DMS53 treated with DMSO at 0.1 percent for 48 hours (cell line): Measurements from ENCODE around the gene CACNA1C.

Experiments used
- DNase-seq: peaks from one replicate; lab custom pipeline; 2025; ENCODE audit not compliant: unreplicated experiment; lab: John Stamatoyannopoulos, UW

The CACNA1C gene

DNA sequence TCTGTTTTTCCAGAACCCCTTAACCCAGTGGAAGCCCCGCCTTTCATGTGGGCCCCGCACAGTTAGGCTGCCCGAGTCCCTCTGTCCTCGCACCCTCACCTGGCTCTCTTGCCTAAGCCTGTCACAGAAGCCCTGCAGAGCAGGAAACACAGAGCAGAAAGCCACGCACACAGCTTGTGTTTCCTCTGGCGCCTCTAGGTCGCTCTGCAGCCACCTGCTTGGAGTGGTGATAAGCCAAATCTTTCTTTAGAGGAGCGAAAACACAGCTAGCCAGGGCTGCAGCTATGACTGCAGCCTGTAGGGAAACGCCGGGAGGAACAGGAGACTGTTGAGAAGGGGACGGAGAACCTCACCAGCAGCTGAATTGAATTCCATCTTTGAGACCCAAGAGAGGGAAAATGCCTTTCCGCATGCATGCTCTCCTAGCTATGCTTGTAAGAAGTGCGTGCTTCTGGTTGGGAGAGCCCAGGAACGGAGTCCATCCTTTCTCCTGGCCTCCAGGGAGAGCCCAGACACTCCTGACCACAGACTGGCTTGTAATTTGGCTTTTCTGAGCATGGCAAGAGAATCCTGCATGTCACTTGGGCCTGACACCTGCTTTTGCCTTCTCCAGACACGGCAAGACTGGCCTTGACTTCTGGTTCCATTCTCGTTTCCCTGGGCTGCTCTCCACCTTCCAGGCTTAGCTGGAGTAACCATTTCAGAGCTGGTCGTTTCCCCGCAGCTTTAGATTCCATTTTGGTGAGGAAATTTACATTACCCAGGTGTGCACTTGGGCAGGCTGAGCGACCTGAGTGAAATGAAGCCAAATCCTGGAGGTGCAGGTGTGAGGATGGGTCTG lies 301.6 kb downstream of the CACNA1C start:
- DNase-seq, result no peak

DNA sequence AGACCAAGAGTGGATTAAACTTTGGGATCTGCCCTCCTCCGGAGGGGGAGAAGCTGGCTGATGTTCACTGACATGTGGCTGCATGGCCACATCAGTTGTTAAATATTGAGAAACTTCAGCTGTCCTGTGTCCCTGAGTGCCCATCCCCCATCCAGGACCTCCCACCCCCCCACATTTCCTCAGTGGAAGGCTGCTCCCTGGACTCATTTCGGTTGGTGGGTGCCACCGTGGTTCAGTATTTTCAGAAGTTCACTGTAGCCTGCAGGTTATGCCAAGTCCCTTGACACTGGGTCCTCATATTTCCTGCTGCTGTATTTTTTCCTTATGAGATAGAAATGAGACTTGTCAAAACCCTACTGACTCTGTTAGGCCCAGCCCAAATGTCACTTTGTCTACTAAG lies 302.4 kb downstream of the CACNA1C start:
- no peak for DNase-seq

DNA sequence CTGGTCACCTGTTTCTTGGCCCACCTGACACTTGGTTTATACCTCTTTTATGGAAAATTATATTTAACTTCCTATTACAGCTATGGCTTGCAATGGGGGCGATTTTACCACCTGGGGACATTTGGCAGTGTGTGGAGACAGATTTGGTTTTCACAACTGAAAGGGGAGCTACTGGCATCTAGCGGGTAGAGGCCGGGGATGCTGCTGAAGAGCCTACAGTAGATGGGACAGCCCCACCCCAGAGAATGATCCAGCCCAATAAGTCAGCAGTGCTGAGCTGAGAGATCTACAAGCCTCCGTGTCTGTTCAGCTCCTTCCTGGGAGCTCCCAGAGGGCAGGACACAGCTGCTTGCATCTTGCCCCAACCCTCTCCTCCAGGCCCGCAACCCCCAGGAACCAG lies 302.8 kb downstream of the CACNA1C start:
- DNase-seq, result no peak

DNA sequence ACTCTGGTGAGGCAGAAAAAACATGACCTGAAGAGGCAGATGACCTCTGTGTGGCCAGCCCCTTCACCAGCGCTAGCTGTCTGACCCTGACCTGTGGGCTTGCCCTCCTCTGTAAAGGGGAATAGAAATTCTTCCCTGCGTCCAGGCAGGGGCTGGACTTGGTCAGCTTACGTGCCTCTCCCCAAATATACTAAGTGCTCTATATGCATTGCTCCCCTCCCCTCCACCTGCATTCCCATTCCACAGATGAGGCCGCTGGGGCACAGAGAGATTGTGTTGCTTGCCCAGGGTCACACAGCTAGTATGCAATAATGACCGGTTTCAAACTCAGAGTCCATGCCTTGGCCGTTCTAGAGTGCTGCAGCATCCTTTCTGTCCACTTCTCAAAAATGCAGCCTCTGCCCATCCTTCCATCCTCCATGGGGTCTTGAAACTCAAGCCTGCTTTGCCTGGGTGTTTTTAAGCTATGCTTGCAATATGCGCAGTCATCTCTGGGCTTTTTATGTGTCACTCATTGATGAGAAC lies 303.9 kb downstream of the CACNA1C start:
- no peak for DNase-seq

DNA sequence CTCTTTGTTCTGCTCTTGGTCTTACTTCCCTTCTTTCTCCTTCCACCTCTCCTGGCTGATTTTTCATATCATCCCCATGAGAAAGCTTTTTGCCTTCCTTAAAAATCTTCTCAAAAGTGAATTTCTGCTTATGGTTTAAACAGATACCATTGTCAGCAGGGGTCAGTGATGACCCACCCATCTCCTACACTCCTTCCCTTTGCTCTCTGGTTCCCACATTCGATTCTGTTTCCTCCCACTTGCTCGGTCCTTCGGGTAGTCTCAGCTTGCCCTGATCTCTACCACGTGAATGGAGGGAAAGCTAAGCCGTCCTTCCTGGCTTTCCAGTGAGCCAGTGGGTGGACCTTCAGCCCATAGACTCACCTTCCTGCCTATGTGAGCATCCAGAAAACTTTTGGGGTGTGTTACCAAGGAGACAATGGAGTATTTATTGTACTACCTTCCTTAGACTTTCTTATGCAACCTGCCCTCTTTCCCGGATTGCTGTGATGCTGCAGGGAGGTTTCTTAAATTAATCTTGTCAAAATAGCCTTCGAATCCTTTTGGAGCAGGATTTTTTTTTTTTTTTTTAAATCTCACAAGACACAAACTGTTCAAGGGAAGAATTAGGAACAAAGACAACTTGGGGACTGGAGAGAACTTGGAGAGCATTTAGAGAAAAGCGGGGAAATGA lies 306.3 kb downstream of the CACNA1C start:
- no peak for DNase-seq

- no peak for DNase-seq
These were observed 307.2 kb downstream of the CACNA1C start for GRCh38 chr12:2359725-2360629.

GRCh38 chr12:2360630-2361170 lies 307.9 kb downstream of the CACNA1C start:
- DNase-seq, result no peak

- no peak for DNase-seq
These were observed 311.2 kb downstream of the CACNA1C start for GRCh38 chr12:2363836-2364609.

DNA sequence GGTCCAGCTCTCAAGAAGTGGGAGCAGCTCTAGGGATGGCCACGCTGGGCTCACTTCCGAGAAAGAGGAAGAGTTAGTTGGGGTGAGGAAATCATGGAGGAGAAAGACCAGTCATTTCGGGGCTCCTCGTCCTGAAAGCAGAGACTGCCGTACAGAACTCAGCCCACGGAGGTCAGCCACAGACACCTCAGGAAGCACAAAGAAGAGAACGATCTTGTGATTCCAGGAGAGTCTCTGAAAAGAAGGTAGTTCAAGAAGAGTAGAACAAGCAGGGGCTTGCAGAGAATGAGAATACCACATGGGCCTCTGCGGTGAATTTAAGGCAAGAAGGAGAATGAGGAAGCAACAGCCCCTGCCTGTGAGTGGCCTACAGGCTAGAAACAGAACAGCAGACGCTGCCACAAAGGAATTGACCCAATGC lies 311.9 kb downstream of the CACNA1C start:
- DNase-seq, result no peak

DNA sequence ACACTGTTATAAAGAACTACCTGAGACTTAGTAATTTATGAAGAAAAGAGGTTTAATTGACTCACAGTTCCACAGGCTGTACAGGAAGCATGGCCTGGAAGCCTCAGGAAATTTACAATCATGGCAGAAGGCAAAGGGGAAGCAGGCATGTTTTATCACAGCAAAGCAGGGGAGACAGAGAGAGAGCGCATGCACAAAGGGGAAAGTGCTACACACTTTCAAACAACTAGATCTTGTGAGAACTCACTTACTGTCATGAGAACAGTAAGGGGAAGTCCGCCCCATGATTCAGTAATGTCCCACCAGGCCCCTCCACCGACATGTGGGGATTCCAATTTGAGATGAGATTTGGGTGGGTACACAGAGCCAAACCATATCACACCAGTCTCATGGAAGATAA lies 313.9 kb downstream of the CACNA1C start:
- no peak for DNase-seq

- DNase-seq, result no peak
These were observed 319.4 kb downstream of the CACNA1C start for GRCh38 chr12:2372178-2372577.

DNA sequence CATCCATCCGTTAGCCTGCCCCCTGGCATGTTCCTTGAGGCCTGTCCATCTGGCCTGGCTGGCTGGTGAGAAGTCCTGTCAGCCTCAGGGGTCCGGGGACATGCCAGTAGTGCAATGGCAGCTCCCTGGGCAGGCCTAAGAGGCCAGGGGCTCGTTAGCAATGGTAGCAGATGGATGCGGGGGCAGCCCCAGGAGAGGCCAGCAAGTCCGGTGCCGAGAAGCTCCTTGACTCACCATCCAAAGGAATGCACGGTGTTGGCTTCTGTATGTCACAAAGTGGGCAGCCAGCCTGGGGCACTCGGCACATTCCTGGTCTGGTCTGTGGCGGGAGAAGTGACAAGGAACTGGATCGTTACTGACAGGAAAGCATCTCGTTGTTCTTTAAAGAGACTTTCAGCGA lies 319.9 kb downstream of the CACNA1C start:
- no peak for DNase-seq

- DNase-seq, result no peak
These were observed 320.5 kb downstream of the CACNA1C start for GRCh38 chr12:2373307-2373706.

DNA sequence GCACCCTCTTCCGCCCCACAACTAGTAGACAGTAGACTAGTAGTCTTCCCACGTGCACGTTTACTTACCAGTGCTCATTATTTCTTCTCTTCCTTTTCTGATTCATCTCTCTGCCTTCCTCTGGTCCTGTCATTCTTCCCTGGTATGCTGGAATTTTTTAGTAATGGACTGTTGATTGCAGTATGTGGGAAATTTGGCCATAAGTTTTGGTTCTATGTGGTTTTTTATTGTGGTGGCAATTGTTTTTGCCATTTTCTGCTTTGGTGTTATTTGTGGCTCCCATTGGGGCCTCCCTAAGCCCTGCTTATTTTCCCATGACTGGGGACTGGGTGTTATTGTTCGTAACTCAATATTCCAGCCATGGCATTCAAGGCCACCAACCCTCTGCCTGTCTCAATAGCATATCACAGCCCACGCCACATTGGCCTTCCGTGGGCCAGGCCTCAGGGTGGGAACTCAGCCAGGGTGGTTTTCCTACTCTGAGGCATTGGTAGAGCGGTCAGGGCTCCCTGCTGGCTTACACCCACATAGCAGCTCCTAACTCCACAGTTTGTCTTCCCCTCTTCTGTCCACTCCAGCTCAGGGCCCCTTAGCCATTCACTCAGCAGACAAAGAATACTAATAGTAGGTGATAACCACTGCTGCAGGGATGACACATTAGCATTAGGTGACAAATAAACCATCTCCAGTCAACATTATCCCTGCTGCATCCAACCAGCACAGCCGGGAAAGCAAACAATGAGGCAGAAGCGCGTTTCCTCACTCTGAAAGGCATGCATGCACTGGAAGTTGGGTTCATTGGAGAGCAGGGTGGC lies 321.5 kb downstream of the CACNA1C start:
- no peak for DNase-seq

DNA sequence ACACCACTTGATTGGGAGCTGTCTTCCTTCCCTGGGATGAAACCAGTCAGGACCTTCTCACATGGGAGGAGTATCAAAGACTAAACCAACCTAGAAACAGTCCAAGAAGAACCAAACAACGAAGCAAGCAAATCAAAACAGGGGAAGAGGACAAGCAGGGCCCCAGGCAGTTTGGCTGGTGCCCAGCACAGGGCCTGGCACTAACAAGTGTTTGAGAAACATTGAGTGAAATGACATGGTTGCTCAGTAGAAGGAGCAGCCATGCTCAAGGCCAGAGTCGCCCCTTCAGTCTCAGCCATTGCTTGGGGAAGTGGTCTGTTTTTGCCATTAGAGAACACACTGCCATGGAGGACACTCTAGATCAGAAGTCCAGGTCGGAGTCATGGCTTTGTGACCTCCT lies 323.1 kb downstream of the CACNA1C start:
- no peak for DNase-seq

DNA sequence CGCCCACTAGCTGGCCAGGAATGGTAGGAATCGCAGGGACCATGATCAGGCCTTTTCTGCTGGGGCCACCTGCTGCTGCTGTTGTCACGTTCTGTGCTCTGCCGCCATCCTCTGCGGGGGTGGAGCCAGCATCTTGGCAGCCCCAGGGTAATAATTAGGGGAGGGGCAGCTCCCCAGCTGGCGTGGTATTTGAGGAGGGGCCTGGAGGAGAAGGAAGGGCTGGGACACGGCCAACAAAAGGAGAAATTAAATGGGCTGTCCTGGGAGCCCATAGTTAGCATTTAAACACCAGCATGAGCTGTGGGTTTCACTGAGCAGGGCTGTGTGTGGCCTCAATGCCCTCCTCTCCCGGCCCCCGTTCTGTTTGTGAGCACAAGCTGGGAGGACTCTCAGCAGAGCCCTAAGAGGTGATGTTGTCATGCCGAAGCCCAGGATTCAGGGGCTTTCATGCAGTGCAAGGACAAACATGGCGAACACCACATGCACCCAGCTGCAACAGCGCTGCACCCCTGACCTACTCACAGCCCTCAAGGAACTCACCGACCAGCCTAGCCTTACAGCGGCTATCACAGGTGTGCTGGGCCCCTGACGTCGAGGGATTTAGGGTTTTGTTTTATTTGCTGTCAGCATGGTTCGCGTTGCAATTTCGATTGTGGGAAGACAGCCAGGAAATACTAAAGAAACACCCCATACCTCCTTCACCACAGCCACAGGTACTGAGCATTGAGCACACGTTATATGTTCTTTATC lies 324.3 kb downstream of the CACNA1C start:
- no peak for DNase-seq

- no peak for DNase-seq
These were observed 326.1 kb downstream of the CACNA1C start for GRCh38 chr12:2378835-2379330.

DNA sequence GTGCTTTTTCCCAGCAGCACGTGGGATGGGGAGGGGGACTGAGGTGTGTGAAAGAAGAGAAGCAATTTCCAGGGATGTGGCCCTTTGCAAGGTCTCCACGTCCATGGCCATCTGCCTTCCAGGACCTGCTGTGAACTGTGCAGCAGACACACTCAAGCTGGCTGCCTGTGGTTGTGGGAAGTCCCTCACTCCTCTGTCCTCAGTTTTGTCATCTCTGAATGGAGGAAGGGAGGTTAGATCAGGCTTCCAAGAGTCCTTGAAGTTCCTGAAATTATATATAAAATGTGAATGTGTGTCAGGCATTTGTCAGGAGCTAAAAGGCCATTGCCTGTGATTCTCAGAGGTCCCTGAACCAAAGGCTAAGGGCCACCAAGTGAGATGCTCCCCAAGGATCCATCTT lies 328.2 kb downstream of the CACNA1C start:
- DNase-seq, result no peak
